HG02885 (cell line): ENCODE measurements around the gene SOS2.
A peak's percentile ranks its signal among the peaks of the same experiment; 100 is the strongest.
"Not testable (repeated sequence)": the region's sequence is repeated elsewhere in the genome, so short reads cannot be mapped to it uniquely, and the experiment has no call there.

Experiments
- ATAC-seq: cut with Tn5 transposase; IDR thresholded peaks from one replicate; pipeline ENCODE4 v1.9.1; 2021; ENCODE audit warnings: mild to moderate bottlenecking; ENCODE audit not compliant: unreplicated experiment, poor library complexity

Gene SOS2

DNA sequence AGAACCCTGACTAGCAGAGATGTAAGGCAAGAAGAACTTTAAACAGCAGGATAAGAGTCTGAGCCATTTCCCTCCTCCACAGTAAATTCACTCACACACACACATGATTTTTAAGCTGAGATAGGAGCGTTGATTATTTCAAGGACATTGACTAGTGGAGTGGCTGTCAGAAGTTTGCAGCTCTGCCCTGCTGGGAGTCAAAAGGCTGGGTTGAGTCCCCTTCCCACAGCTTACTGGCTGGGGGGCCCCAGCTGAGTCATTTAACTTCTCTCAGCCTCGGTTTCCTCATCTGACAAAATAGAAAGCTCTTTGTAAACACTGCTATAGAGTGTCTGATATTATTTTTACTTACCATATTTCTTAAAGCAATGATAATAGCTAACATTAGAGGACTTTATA is 143.3 kb downstream of the SOS2 start:
- no peak for ATAC-seq

- ATAC-seq = no peak
These were observed 143.8 kb downstream of the SOS2 start for GRCh38 chr14:50087341-50088116.

GRCh38 chr14:50086321-50086711 is 145.1 kb downstream of the SOS2 start:
- no peak for ATAC-seq

- peak; percentile 58 for ATAC-seq
These were observed 145.6 kb downstream of the SOS2 start for GRCh38 chr14:50085570-50086320.

DNA sequence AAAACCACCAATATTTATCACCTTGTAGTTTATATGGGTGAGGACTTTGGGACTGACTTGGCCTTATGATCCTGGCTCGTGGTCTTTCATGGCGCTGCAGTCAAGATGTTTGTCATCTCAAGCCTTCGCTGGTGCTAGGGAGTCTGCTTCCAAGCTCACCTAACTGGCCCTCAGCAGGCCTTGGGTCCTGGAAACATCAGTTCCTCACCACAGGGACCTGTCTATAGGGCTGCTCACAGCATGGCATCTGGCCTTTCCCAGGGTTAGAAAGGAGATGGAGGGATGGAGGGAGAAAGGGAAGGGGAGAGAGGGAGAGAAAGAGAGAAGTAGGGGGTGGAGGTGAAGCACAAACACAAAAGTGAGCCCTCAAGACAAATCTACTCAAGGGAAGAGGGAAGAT is 146.7 kb downstream of the SOS2 start:
- no peak for ATAC-seq

- ATAC-seq = peak; percentile 47
These were observed 147.7 kb downstream of the SOS2 start for GRCh38 chr14:50083467-50084337.

DNA sequence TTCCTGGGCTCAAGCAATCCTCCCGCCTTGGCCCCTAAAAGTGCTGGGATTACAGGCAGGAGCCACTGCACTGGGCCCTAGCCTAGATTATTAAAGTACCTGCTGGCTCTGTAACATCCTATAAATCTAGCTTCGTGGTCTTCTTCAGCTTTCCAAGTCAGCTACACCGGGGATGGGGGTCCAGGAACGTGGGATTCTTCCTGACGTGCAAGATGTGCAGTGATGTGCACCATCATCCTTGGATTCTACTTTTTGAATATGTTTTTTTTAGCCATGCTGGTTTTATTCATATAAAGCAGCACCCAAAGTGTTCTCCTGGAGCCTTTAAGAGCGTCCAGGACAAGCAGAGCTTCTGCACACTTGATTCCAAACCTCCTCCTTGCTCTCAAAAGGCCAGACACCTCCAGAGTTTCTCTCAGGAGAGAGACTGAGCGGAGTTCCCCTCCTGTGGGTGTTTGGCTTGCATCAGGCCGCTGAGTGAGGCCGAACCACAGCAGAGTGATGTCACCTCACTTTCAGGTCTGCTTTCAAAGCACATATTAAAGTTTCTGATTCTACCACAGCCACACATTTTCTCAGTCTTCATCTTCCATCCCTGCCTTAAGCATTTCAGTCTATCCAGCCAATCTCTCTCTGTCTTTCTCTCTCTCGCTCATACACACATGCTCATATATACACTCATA is 148.5 kb downstream of the SOS2 start:
- ATAC-seq = peak; percentile 75

- ATAC-seq = no peak
These were observed 149.1 kb downstream of the SOS2 start for GRCh38 chr14:50082308-50082742.

DNA sequence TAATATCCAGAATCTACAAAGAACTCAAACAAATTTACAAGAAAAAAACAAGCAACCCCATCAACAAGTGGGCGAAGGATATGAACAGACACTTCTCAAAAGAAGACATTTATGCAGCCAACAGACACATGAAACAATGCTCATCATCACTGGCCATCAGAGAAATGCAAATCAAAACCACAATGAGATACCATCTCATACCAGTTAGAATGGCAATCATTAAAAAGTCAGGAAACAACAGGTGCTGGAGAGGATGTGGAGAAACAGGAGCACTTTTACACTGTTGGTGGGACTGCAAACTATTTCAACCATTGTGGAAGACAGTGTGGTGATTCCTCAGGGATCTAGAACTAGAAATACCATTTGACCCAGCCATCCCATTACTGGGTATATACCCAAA is 152.3 kb downstream of the SOS2 start:
- ATAC-seq = not testable (repeated sequence)

DNA sequence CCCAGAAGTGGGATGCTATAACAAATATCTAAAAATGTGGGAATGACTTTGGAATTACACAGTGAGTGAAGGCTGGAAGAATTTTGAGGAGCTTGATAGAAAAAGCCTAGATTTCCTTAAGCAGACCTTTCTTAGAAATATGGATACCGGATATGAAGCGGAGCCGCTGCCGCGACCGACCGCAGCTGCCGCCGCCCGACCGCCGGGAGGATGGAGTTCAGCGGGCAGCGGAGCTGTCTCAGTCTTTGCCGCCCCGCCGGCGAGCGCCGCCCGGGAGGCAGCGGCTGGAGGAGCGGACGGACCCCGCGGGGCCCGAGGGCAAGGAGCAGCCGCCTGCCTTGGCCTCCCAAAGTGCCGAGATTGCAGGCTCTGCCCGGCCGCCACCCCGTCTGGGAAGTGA is 157.7 kb downstream of the SOS2 start:
- ATAC-seq = not testable (repeated sequence)

DNA sequence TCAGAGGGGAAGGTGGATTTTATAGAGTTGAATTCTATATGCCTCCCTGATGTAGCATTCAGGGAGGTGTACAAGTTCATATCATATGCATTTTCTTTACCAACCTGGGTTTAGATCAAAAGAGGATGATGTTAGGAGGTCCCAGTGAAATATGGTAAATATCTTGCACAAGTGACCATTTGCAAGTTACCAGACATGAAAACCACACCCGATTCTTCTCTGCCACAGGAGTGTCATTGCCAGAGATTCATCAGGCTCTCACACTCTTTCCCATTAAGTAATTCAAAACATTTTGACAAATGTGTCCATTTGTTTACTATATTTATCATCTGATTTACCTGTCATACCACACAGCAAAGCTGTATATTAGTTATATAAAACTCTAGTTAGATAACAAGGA is 159.0 kb downstream of the SOS2 start:
- ATAC-seq = no peak

DNA sequence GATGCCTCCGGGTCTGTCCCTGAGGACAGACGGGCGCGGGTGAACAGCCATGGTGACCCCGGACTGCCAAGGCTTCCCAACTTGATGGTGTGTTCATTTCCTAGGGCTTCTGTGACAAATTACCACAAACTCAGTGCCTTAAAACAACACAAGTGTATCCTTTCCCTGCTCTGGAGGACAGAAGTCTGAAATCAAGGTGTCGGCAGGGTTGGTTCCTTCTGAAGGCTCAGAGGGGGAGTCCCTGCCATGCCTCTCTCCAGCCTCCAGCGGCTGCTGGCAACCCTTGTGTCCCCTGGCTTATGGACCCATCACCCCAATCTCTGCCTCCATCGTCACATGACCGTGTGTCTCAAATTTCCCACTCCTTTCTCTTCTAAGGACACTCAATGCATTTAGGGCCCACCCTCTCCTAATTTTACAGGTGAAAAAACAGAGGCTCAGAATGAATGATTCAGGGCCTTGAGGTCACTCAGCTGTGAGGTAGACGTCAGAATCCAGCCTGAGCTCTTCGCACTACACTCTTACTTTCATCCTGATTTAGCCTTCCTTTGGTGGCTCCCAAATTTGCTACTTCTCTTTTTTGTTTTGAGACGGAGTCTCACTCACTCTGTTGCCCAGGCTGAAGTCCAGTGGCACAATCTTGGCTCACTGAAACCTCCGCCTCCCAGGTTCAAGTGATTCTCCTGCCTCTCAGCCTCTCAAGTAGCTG is 160.4 kb downstream of the SOS2 start:
- peak; percentile 41 for ATAC-seq

- no peak for ATAC-seq
These were observed 161.1 kb downstream of the SOS2 start for GRCh38 chr14:50070230-50070629.

GRCh38 chr14:50069325-50069724 is 162.1 kb downstream of the SOS2 start:
- no peak for ATAC-seq

DNA sequence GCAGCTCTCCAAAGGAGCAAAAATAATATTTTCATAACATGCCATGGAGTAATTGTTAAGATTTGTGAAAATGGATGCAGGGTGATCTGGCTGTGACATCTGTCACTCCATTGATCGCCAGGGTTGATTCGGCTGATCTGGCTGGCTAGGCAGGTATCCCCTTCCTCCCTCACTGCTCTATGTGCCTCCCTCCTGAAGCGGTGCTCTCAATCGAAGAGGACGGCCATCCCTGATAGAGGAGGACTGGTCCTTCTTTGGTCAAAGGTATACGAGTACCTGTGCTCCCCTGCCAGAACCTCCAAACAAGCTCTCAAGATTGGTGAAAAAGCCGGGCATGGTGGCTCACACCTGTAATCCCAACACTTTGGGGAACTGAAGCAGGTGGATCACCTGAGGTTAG is 162.9 kb downstream of the SOS2 start:
- no peak for ATAC-seq

GRCh38 chr14:50067723-50068495 is 163.5 kb downstream of the SOS2 start:
- no peak for ATAC-seq
